H1 (cell line): ENCODE results near the gene DIAPH2. TPM values are rescaled to one million over a fixed set of nuclear protein-coding genes. Genes with fewer than 3 reads are reported as not detected.

Experiments
- CTCF ChIA-PET: fragments of 300-600 bp; sonication (Branson Sonifier 250); formaldehyde crosslinking; loops from one replicate; lab custom pipeline; 2021; ENCODE audit not compliant: partially characterized antibody; lab: Charles Lee
- POLR2A ChIA-PET: fragments of 300-600 bp; sonication (Branson Sonifier 250); formaldehyde crosslinking; loops from one replicate; lab custom pipeline; 2021; ENCODE audit warnings: inconsistent platforms; ENCODE audit not compliant: partially characterized antibody; lab: Charles Lee
- DNase-seq, 2 experiments: peaks; one replicate each; pipeline versions ENCODE4 v3.0.0 to v3.0.0-alpha.2; 2010 to 2022; ENCODE audit warnings: low spot score in 2 of 2, low read depth in 1 of 2, mixed read lengths in 1 of 2
- FAIRE-seq: peaks from 2 replicates; lab custom pipeline; 2011; peaks lifted over from hg19 to GRCh38; lab: Jason Lieb, UNC
- H2AFZ ChIP-seq: 2 replicates; pipeline ENCODE4 v1.8.1; 2012; ENCODE audit warnings: low read length, inconsistent platforms
- H2AK5ac ChIP-seq: 2 replicates; pipeline ENCODE4 v1.6.1; 2013; ENCODE audit warnings: low read depth, low read length
- H2BK120ac ChIP-seq: replicated peaks from 2 replicates; pipeline ENCODE3; 2013; ENCODE audit warnings: low read depth, low read length, inconsistent platforms
- H2BK12ac ChIP-seq: 2 replicates; pipeline ENCODE4 v1.6.1; 2013; ENCODE audit warnings: low read depth, low read length
- H2BK15ac ChIP-seq: 2 replicates; pipeline ENCODE4 v1.6.1; 2013; ENCODE audit warnings: low read length
- H2BK20ac ChIP-seq: 2 replicates; pipeline ENCODE4 v1.6.1; 2013; ENCODE audit warnings: low read length
- H2BK5ac ChIP-seq: 2 replicates; pipeline ENCODE4 v1.6.1; 2013; ENCODE audit warnings: low read depth, low read length
- H3K14ac ChIP-seq: 2 replicates; pipeline ENCODE4 v1.6.1; 2013; ENCODE audit warnings: inconsistent platforms; ENCODE audit not compliant: insufficient read length
- H3K18ac ChIP-seq: 2 replicates; pipeline ENCODE4 v1.6.1; 2013; ENCODE audit warnings: low read length; ENCODE audit errors: extremely low read depth
- H3K23ac ChIP-seq: 2 replicates; pipeline ENCODE4 v1.6.1; 2013; ENCODE audit warnings: inconsistent platforms; ENCODE audit not compliant: insufficient read length
- H3K23me2 ChIP-seq: 2 replicates; pipeline ENCODE4 v1.6.1; 2013; ENCODE audit warnings: low read depth, low read length
- H3K27ac ChIP-seq: 2 replicates; pipeline ENCODE4 v1.6.1; 2011; ENCODE audit warnings: low read depth, low read length, inconsistent platforms
- H3K27me3 ChIP-seq, 4 experiments: replicated peaks in 1 of 4; 1 replicate in 1 of 4; 2 replicates in 3 of 4; pipeline versions ENCODE4 v1.6.1 to v1.8.1; 2011 to 2013; ENCODE audit warnings: low read length in 3 of 4, mild to moderate bottlenecking in 3 of 4, inconsistent platforms in 2 of 4, mixed read lengths in 2 of 4, moderate library complexity in 1 of 4; ENCODE audit not compliant: control insufficient read depth in 3 of 4, insufficient read depth in 3 of 4; ENCODE audit errors: extremely low read depth in 1 of 4
- H3K36me3 ChIP-seq, 4 experiments: 2 replicates each; pipeline versions ENCODE4 v1.6.1 to v1.8.1; 2011 to 2013; ENCODE audit warnings: mild to moderate bottlenecking in 4 of 4, low read length in 3 of 4, moderate library complexity in 2 of 4, control low read depth in 1 of 4, inconsistent platforms in 1 of 4; ENCODE audit not compliant: insufficient read depth in 4 of 4, control insufficient read depth in 2 of 4
- H3K4ac ChIP-seq: replicated peaks from 2 replicates; pipeline ENCODE3; 2013; ENCODE audit warnings: low read length, low read depth, mixed read lengths, inconsistent platforms; ENCODE audit not compliant: insufficient read length
- H3K4me1 ChIP-seq, 4 experiments: replicated peaks in 1 of 4; 1 replicate in 1 of 4; 2 replicates in 3 of 4; pipeline versions ENCODE4 v1.6.1 to v1.8.1; 2011 to 2013; ENCODE audit warnings: low read length in 3 of 4, inconsistent platforms in 2 of 4, mixed read lengths in 1 of 4; ENCODE audit not compliant: insufficient read depth in 4 of 4, control insufficient read depth in 3 of 4
- H3K4me2 ChIP-seq, 2 experiments: 2 replicates each; pipeline versions ENCODE4 v1.6.1 to v1.8.1; 2011 to 2013; ENCODE audit warnings: low read depth in 2 of 2, low read length in 2 of 2, control low read depth in 1 of 2, inconsistent platforms in 1 of 2, mild to moderate bottlenecking in 1 of 2; ENCODE audit not compliant: insufficient read depth in 1 of 2
- H3K4me3 ChIP-seq, 4 experiments: fragments of 200-600, 300-600 bp in 1 of 4; sonication (generic), shearing (Covaris generic), sonication (Bioruptor Twin) in 1 of 4; 2 replicates each; pipeline versions ENCODE4 v1.5.1 to v1.8.1; 2011 to 2016; ENCODE audit warnings: low read length in 4 of 4, low read depth in 3 of 4, control low read depth in 2 of 4, inconsistent platforms in 2 of 4, mild to moderate bottlenecking in 2 of 4, mixed read lengths in 1 of 4, moderate library complexity in 1 of 4; ENCODE audit not compliant: insufficient read depth in 2 of 4; ENCODE audit errors: extremely low read depth in 1 of 4
- H3K56ac ChIP-seq: replicated peaks from 2 replicates; pipeline ENCODE3; 2013; ENCODE audit warnings: low read depth, mild to moderate bottlenecking, mixed read lengths, low read length, inconsistent platforms; ENCODE audit not compliant: insufficient read length
- H3K79me1 ChIP-seq: 2 replicates; pipeline ENCODE4 v1.6.1; 2013; ENCODE audit warnings: low read depth, low read length, control low read depth
- H3K79me2 ChIP-seq, 2 experiments: 2 replicates each; pipeline versions ENCODE4 v1.6.1 to v1.8.1; 2012 to 2013; ENCODE audit warnings: low read length in 2 of 2, mild to moderate bottlenecking in 2 of 2, inconsistent platforms in 1 of 2; ENCODE audit not compliant: insufficient read depth in 2 of 2, control insufficient read depth in 1 of 2
- H3K9ac ChIP-seq, 4 experiments: replicated peaks in 1 of 4; 1 replicate in 1 of 4; 2 replicates in 3 of 4; pipeline versions ENCODE4 v1.6.1 to v1.8.1; 2011 to 2013; ENCODE audit warnings: low read depth in 3 of 4, low read length in 3 of 4, control low read depth in 2 of 4, mild to moderate bottlenecking in 2 of 4, moderate library complexity in 2 of 4, inconsistent platforms in 1 of 4; ENCODE audit errors: extremely low read depth in 1 of 4
- H3K9me3 ChIP-seq, 2 experiments: 2 replicates each; pipeline versions ENCODE4 v1.6.1 to v1.8.1; 2012 to 2013; ENCODE audit warnings: mild to moderate bottlenecking in 2 of 2, moderate library complexity in 2 of 2, control low read depth in 1 of 2, inconsistent platforms in 1 of 2, low read depth in 1 of 2, low read length in 1 of 2, mixed read lengths in 1 of 2; ENCODE audit not compliant: insufficient read depth in 2 of 2
- H4K20me1 ChIP-seq, 2 experiments: replicated peaks in 1 of 2; 2 replicates each; pipeline versions ENCODE3 to v1.8.1; 2011 to 2013; ENCODE audit warnings: inconsistent platforms in 2 of 2, low read length in 2 of 2, mild to moderate bottlenecking in 1 of 2; ENCODE audit not compliant: insufficient read depth in 2 of 2, control insufficient read depth in 1 of 2
- H4K5ac ChIP-seq: 2 replicates; pipeline ENCODE4 v1.6.1; 2013; ENCODE audit warnings: low read length, low read depth, mixed read lengths, inconsistent platforms; ENCODE audit not compliant: insufficient read length
- H4K8ac ChIP-seq: 2 replicates; pipeline ENCODE4 v1.8.0; 2013; ENCODE audit warnings: mild to moderate bottlenecking, moderate library complexity, low read length, inconsistent platforms; ENCODE audit not compliant: insufficient read depth; ENCODE audit errors: extremely low read depth
- H4K91ac ChIP-seq: replicated peaks from 2 replicates; pipeline ENCODE3; 2013; ENCODE audit warnings: low read length, mixed read lengths, inconsistent platforms; ENCODE audit not compliant: insufficient read length
- CBX5 ChIP-seq: fragments of 300-800, 300-1000 bp; sonication (generic); IDR thresholded peaks from 2 replicates; pipeline ENCODE4 v1.7.1; 2016; ENCODE audit warnings: antibody characterized with exemption, low read length, low read depth
- CREB1 ChIP-seq: IDR thresholded peaks from 2 replicates; pipeline ENCODE4 v1.6.1; 2012; ENCODE audit warnings: inconsistent platforms
- GTF2F1 ChIP-seq: IDR thresholded peaks from 2 replicates; pipeline ENCODE4 v1.6.1; 2012; ENCODE audit warnings: low read depth, low read length, improper control_type of control experiment, borderline replicate concordance
- JUND ChIP-seq: IDR thresholded peaks from 2 replicates; pipeline ENCODE4 v1.6.1; 2011; ENCODE audit warnings: mild to moderate bottlenecking, improper control_type of control experiment, low read length
- PHF8 ChIP-seq: fragments of 200-600 bp; sonication (generic); conservative IDR thresholded peaks from 2 replicates; pipeline ENCODE4 v1.7.1; 2012; ENCODE audit warnings: low read depth, mild to moderate bottlenecking, inconsistent platforms, low read length, moderate library complexity
- RXRA ChIP-seq: IDR thresholded peaks from 2 replicates; pipeline ENCODE4 v1.6.1; 2011; ENCODE audit warnings: low read depth, mild to moderate bottlenecking, low read length, moderate library complexity; ENCODE audit not compliant: insufficient read depth
- SIN3A ChIP-seq, 2 experiments: IDR thresholded peaks in 1 of 2; conservative IDR thresholded peaks in 1 of 2; 2 replicates each; pipeline ENCODE4 v1.6.1; 2011 to 2012; ENCODE audit warnings: low read length in 2 of 2, improper control_type of control experiment in 1 of 2, low read depth in 1 of 2, mild to moderate bottlenecking in 1 of 2
- SIX5 ChIP-seq: IDR thresholded peaks from 2 replicates; pipeline ENCODE4 v1.6.1; 2011; ENCODE audit warnings: mild to moderate bottlenecking, low read depth, low read length
- SP2 ChIP-seq: IDR thresholded peaks from 2 replicates; pipeline ENCODE4 v1.6.1; 2012; ENCODE audit warnings: mild to moderate bottlenecking, low read length, inconsistent platforms
- SP4 ChIP-seq: IDR thresholded peaks from 2 replicates; pipeline ENCODE4 v1.6.1; 2012; ENCODE audit warnings: low read length, inconsistent platforms
- SRF ChIP-seq: IDR thresholded peaks from 2 replicates; pipeline ENCODE4 v1.6.1; 2011; ENCODE audit warnings: mild to moderate bottlenecking, low read depth, low read length, moderate library complexity
- SUZ12 ChIP-seq: fragments of 200-600 bp; sonication (generic); IDR thresholded peaks from 2 replicates; pipeline ENCODE4 v1.6.1; 2012; ENCODE audit warnings: mild to moderate bottlenecking, inconsistent platforms, low read length, moderate library complexity, mixed read lengths
- TEAD4 ChIP-seq: IDR thresholded peaks from 2 replicates; pipeline ENCODE4 v1.6.1; 2012; ENCODE audit warnings: low read depth, low read length, inconsistent platforms, mixed read lengths
- USF2 ChIP-seq: IDR thresholded peaks from 2 replicates; pipeline ENCODE4 v1.6.1; 2011; ENCODE audit warnings: low read length, improper control_type of control experiment
- WGBS, 2 experiments: shearing (Covaris generic) in 1 of 2; methylation state at CpG; one replicate each; pipeline versions ENCODE4 v1.1.6 to v1.1.7; 2013 to 2015; ENCODE audit warnings: low lambda C conversion rate in 2 of 2, mixed read lengths in 2 of 2, inconsistent platforms in 1 of 2, low coverage in 1 of 2, missing lambda C conversion rate in 1 of 2; ENCODE audit not compliant: insufficient replicate concordance in 2 of 2, insufficient coverage in 1 of 2, insufficient read length in 1 of 2; ENCODE audit errors: extremely low coverage in 1 of 2, missing lambda C conversion rate in 1 of 2; 5-methylcytosine and 5-hydroxymethylcytosine counted together
- polyA plus RNA-seq, 7 experiments: library from polyadenylated mRNA; depleted of rRNA in 3 of 7; stranded (reverse) in 5 of 7; unstranded in 2 of 7; fragments of >200 nt in 5 of 7; fragments of 200-250 nt in 2 of 7; gene quantifications; 1 replicate in 5 of 7; 2 replicates in 1 of 7; 4 replicates in 1 of 7; pipeline versions ENCODE4 v1.2.1 to v1.2.3, GENCODE V29; 2011 to 2013; ENCODE audit warnings: missing spikeins in 2 of 7, mixed read lengths in 2 of 7
- total RNA-seq: library from RNA; stranded (reverse); fragmentation: NEBNext Ultra II Directional; extraction: Animal tissue kit (Norgen Biotek cat#: 25700); gene quantifications from 2 replicates; pipeline ENCODE4 v1.2.1, GENCODE V29; 2021

Gene DIAPH2
- total and polyA plus RNA-seq, 2 of the 8 experiments (the other 6 are each of a cell fraction or from before 2014, with no cell fraction given), result 4.4 to 24.3 TPM

DNA sequence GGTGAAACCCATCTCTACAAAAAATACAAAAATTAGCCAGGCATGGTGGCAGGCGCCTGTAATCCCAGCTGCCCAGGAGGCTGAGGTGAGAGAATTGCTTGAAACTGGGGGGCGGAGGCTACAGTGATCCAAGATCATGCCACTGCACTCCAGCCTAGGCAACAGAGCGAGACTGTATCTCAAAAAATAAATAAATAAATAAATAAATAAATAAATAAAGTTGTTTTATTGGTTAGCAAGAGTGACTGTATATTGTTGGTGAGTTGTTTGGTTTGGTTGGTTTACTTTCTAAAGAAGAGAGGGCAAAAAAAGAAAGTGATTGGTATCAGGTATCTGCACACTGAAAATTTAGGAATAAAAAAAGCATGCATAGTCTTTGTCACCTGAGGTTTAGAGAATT is 700.0 kb downstream of the DIAPH2 start:
- H2BK5ac ChIP-seq, result no peak overlapping the region
- no peak overlapping the region for H2BK120ac ChIP-seq
- no peaks in the 10 kb centered on the region; a peak in 1 of 7 replicates for H3K4me1 ChIP-seq
- no peak overlapping the region for H2BK20ac ChIP-seq
- no peak overlapping the region for H3K4me3 ChIP-seq
- H2BK15ac ChIP-seq, result no peak overlapping the region
- no peak overlapping the region for H3K9ac ChIP-seq
- no peak overlapping the region for H3K23ac ChIP-seq
- no peak overlapping the region for H4K91ac ChIP-seq
- no peak overlapping the region for H3K27ac ChIP-seq
- no peak overlapping the region for H2AFZ ChIP-seq
- H3K4me2 ChIP-seq, result no peak overlapping the region
- H3K27me3 ChIP-seq, result no peaks in the 10 kb centered on the region
- no peak overlapping the region for H3K18ac ChIP-seq
- H3K4ac ChIP-seq, result no peak overlapping the region
- no peak overlapping the region for H3K56ac ChIP-seq
- no peak for DNase-seq
- H3K79me2 ChIP-seq, result no peaks in the 10 kb centered on the region
- peaks cover 0 to 43% (median 9%) of the 10 kb centered on the region in 4 experiments; a peak in 4 of 8 replicates for H3K36me3 ChIP-seq
- no peaks in the 10 kb centered on the region for H3K79me1 ChIP-seq
- H4K5ac ChIP-seq, result no peak overlapping the region
- H3K9me3 ChIP-seq, result no peaks in the 10 kb centered on the region
- 83% methylated on average over 2 of the region's 3 CpGs; no CpG with 5 or more reads in 1 of the 2 experiments for WGBS, 2 experiments
- no peaks in the 10 kb centered on the region for H3K23me2 ChIP-seq
- POLR2A ChIA-PET, result no interaction called here
- CTCF ChIA-PET, result no interaction called here
- no peak overlapping the region for H2AK5ac ChIP-seq
- H4K8ac ChIP-seq, result no peak overlapping the region
- no peaks in the 10 kb centered on the region for H4K20me1 ChIP-seq
- H3K14ac ChIP-seq, result no peak overlapping the region
- no peak for FAIRE-seq
- no peak overlapping the region for H2BK12ac ChIP-seq
- TF ChIP-seq SP4 (no peak), SUZ12 (no peak), RXRA (no peak), SRF (no peak), SIN3A (conservative IDR thresholded peaks at IDR 0.05 in 1 of 2, IDR thresholded peaks at IDR 0.05 in 1 of 2; ENCODE audit: low read depth in 1 of 2, low read length in 2 of 2) (no peak), SP2 (no peak), JUND (no peak), CREB1 (no peak), PHF8 (no peak), GTF2F1 (no peak), TEAD4 (no peak), USF2 (no peak), SIX5 (no peak), CBX5 (no peak)
